GM21381 (cell line): ENCODE results near the gene CCDC180.
"Not testable (repeated sequence)": the region's sequence is repeated elsewhere in the genome, so short reads cannot be mapped to it uniquely, and the experiment has no call there.

ENCODE experiments used
- ATAC-seq: cut with Tn5 transposase; IDR thresholded peaks from one replicate; pipeline ENCODE4 v1.9.1; 2021; ENCODE audit warnings: mild to moderate bottlenecking, moderate library complexity; ENCODE audit not compliant: unreplicated experiment

Gene CCDC180

DNA sequence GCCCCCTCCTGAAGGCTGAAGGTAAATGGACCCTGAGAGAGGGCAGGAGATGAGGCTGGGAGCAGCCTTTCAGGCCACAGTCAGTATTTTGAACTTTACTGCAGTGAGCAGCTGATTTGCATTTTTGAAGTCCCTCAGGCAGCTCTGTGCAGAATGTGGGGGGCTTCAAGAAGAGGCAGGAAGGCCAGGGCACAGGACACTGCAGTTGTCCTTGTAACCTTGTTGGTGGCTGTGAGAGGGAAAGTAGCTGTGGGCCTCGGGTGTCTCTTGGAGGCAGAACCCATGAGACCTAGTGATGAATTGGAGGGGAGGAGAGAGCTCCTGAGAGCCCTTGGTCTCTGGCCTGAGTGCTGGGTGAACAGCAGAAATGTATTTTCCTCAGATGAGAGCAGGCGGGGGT lies 2.6 kb downstream of the CCDC180 start:
- no peak for ATAC-seq

DNA sequence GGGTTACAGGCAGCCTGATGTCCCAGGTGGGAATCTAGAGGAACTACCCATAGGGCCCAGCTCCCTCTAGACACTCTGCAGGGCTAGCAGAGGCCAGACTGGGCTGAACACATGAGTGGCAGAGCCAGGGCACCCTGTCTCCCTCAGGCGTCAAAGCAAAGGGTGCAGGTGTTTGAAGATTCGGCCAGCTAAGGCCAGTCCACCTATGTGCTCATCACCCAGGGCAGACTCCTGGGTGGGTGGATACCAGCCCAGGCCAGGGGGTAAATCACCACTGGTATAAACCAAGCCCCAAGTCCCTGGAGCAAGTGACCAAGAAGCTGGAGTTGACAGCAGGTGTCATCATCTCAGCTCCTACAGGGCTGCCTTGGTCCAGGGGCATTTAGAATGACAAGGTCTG lies 3.4 kb downstream of the CCDC180 start:
- ATAC-seq = no peak

DNA sequence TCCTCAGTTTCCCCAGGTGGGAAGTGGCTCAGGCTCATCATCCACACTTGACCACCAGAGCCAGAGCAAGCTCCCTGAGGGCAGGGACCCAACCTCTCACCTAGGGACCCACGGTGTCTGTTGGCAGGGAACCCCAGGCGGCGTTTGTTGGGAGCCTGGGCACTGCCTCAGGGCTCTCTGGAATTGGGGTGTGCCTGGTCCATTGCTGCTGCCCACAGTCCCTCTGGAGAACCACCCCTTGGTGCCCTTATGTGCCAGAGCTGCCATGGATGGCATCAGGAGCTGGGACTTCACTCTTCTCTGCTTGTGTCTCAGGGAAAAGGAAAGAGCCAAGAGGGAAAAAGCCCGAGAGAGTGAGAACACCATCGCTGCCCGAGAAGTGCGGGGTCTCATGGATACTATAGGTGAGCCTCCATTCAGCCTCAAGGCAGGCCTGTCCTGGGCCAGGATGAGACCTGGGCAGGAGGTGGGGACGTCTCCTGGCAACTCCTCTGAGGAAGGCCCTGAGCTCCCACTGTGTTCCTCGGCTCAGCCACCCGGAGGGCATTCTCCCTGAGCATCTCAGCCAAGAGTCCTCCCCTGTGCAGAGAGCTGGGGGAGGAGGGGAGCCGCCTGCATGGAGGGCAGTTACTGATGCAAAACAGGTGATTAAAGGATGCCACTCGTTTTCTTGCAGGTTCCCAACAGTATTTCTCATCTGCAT lies 4.5 kb downstream of the CCDC180 start:
- ATAC-seq = no peak

DNA sequence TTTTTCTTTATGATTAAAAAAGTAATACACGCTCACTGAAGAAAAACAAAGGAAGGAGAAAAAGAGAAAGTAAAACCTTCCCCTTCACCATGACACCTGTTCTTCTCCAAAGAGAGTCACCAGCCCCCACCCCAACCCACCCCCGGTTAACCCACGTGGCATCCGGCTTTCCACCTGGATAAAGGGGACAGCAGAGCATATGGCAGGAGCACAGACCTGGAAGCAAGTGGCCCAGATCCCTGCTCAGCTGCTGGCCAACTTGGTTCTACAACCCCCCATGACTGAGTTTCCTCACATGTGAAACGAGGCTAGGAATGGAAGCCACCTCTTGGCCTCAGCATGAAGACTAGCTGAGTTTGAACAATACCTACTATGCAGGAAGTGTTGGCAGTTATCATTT lies 5.1 kb downstream of the CCDC180 start:
- ATAC-seq = no peak

DNA sequence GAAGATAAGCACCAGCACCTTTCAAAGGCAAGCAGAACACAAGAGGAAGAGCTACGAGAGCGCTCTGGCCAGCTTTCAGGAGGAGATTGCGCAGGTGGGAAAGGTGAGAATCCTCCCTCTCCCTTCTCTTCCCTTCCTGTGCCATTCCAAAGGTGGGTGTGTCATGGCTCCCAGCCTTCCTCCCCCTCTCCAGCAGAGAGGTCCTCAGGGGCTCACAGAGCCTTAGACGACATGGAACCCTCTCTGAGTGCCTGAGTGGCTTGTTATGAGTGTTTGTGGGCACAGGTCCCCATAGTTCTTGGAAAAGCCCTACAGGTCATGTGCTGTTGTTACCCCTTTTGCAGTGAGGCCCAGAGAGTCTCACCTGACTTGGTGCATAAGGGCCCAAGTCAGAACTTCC lies 5.8 kb downstream of the CCDC180 start:
- ATAC-seq = no peak

DNA sequence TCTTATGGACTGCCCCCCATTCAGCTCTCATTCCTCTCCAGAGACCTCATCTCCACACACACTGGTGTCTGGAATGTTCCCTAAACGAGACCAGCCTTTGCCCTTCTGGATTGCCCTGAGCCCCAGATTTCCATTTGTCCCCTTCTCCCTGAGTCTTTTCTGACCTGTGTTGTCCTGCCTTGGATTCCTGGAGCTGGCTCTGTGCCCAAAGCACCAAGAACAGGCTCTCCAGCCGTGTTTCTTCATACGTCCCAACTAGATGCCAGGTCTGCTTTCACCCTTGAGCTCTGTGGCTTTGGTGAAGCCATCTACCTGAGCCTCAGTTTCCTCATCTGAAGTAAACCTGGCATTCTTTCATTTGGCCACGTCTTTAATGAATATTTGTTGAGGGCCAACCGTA lies 6.3 kb downstream of the CCDC180 start:
- ATAC-seq = no peak

DNA sequence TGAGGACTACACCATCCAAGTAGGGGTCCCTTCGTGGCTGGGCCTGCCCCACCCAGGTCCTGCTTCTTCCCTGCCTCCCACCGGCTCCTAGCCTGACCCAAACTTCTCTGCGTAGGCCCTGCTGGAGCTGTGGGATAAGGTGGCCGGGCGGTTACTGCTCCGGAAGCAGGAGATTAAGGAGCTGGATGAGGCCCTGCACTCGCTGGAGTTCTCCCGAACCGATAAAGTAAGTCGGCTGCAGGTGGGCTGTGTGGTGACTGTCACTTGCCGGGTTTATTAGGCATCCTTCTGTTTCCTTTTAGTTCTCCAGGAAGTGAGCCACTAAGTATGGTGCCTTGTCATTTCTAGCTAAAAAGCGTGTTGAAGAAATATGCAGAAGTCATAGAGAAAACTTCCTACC lies 7.0 kb downstream of the CCDC180 start:
- no peak for ATAC-seq

DNA sequence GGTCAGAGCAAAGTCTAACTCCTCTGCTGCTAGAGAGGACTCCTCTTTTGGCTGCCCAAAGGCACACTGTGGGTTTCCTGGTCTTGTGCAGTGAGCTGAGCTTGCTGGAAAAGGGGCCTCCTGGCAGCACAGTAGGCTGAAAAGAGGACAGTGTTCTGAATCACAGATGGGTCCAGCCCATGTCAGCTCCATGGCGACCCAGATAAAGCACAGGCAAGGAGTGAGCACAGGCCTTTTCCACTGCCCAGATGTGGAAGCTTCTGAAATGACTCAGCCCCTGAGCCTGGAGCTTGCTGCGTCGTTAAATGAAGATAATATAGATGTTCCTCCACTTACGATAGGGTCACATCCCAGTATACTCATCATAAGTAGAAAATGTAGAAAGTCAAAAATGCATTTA lies 8.1 kb downstream of the CCDC180 start:
- ATAC-seq = no peak

DNA sequence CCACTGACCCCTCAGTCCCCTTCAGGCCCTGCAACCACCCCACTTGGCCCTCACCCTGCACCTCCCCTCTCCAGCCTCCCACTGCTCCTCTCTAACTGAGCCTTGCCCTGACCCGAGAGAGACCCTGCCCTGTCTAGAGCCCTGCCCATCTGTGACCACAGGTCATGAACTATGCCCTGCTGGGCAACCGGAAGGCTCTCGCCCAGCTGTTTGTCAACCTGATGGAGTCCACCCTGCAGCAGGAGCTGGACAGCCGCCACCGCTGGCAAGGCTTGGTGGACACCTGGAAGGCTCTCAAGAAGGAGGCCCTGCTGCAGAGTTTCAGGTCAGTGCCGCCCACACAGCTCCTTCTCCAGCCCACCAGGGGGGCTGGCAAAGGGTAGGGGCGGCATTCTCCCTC lies 9.4 kb downstream of the CCDC180 start:
- no peak for ATAC-seq

DNA sequence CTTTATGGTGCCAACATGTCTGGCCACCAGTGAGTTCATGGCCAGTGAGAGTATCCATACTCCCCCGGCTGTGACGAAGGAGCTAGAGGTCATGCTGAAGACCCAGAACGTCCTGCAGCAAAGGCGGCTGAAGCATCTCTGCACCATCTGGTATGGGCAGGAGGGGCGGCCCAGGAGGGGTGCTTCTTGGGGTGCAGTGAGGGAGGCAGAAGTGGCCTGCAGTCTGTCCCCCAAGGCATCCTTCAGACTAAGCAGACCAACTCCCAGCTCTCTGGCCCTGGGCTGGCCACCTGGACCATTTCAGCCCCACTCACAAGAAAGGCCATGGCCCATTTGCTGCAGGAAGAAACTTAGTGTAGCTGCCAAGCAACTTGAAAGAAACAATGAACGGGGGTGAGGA lies 11.0 kb downstream of the CCDC180 start:
- ATAC-seq = no peak

DNA sequence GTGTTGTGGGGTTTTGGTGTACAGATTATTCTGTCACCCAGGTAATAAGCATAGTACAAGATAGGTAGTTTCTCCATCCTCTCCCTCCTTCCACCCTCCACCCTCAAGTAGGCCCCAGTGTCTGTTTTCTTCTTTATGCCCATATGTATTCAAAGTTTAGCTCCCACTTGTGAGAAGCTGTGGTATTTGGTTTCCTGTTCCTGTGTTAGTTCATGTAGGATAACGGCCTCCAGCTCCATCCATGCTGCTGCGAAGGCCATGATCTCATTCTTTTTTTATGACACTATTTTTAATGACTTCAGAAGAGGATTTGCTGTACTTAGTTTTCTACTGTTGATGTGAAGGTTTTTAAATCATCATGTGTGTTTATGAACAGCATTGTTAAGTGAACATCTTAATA lies 11.9 kb downstream of the CCDC180 start:
- ATAC-seq = no peak

DNA sequence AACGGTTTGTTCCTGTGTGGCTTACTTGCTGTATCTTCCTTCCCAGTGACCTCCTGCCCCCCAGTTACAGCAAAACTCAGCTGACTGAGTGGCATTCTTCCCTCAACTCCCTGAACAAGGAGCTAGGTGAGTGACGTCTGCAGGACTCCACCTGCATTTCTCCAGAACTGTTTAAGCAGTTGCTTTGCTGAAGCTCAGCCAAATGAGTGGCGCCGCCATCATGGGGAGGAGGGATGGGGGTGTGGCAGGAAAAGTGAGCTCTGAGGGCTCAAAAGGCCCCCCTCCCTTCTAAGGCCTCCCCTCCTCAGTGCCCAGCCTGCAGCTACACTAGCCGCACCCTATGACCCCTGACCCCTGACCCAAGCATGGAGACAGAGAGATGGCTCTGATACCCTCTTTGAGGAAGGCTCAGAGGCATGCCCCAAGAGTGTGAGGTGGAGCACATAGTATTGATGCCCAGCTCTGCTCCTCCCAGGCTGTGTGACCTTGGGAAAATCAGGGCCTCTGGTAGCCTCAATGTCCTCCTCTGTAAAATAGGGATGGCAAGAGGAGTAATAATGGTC lies 12.7 kb downstream of the CCDC180 start:
- ATAC-seq = no peak

DNA sequence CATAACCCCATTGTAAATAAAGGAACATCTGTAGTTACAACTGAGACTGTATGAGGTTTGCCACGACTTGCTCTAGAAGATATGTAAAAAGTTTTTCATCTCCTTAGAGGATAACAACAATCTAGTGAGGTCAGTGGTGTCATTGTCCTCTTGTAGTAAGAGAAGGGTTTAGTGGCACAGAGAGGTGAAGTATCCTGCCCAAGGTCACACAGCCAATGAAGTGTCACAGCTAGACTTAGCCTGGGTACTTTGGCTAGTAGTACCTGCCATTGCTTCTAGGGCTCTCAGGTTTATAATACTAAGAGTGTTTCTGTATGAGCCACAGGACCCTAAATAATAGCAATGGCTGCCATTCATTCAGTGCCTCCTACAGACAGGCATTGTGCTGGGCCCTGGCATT lies 13.8 kb downstream of the CCDC180 start:
- ATAC-seq = no peak

DNA sequence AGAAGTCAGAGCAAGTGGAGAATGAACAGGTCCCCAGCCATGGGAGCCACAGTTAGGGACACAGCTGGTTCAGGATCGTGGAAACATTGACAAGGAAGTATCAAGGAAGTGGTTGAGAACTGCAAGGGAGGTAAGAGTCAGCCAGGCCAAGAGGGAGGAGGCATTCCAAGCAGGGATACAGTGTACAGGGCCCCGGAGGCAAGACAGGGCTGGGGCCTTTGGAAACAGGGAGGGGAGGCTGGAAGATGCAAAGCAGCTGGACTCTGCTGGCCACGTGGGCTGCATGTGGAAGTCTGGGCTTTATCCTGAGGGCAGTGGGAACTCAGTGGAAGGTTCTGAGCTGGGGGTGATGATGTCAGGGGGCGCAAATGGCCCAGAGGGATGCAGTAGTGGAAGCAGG lies 14.2 kb downstream of the CCDC180 start:
- no peak for ATAC-seq

DNA sequence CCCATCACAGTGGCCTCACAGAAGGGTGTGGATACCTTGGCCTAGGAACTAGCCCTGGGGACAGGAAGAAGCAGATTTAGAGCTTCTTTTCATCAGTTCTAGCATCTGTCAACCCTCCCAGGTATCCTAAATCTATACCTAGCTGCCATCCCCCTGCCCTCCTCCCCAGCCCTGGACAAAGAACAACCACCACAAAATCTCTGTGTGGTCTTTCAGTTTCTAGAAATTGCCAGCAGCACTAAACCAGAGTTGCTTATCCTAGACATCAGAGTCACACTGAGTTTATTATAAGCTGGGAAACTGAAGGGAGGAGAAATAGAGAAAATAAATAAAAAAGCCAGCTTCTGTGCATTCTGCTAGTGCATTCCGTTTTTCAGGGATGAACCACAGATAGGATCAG lies 14.6 kb downstream of the CCDC180 start:
- no peak for ATAC-seq

DNA sequence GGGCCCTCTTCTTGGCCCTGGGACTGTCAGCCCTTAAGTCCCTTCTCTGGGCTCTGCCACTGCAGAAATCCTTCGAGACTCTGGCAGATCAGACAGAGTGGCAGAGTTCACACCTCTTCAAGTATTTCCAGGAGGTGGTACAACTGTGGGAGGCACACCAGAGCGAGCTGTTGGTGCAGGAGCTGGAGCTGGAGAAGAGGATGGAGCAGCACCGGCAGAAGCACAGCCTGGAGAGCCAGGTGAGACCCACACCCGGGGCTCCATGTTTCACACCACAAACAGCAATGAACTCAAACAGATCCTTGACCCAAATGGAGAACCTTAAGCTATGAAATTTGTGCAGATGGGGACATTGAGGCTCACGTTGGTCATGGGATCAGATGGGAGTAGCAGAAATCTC lies 17.5 kb downstream of the CCDC180 start:
- no peak for ATAC-seq

DNA sequence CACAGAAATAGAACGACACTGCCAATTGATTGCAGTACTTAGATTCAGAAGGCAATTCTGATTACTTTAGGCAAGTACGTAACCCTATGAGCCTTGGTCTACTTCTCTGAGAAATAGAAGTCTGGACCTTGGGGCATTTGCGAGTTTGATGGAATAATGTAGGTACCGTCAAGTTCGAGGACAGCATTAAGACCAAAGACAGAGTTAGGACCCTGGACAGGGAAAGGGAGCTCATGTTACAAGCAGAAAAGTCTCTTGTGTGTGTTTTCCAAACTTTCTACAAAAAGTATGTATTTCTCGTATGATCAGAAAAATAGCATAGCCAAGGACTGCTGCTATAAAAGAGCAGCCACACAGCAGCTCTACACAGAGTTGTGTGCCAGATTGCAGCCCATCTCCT lies 20.1 kb downstream of the CCDC180 start:
- no peak for ATAC-seq

DNA sequence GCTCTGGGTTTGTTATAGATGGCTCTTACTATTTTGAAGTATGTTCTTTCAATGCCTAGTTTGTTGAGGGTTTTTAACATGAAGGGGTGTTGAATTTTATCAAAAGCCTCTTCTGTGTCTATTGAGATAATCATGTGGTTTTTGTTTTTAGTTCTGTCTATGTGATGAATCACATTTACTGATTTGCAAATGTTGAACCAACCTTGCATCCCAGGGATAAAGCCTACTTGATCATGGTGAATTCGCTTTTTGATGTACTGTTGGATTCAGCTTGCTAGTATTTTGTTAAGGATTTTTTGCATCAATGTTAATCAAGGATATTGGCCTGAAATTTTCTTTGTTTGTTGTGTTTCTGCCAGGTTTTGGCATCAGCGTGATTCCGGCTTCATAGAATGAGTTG lies 25.5 kb downstream of the CCDC180 start:
- ATAC-seq = no peak

DNA sequence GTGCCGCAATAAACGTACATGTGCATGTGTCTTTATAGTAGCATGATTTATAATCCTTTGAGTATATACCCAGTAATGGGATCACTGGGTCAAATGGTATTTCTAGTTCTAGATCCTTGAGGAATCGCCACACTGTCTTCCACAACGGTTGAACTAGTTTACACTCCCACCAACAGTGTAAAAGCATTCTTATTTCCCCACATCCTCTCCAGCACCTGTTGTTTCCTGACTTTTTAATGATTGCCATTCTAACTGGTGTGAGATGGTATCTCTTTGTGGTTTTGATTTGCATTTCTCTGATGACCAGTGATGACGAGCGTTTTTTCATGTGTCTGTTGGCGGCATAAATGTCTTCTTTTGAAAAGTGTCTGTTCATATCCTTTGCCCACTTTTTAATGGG lies 28.2 kb downstream of the CCDC180 start:
- ATAC-seq = not testable (repeated sequence)

DNA sequence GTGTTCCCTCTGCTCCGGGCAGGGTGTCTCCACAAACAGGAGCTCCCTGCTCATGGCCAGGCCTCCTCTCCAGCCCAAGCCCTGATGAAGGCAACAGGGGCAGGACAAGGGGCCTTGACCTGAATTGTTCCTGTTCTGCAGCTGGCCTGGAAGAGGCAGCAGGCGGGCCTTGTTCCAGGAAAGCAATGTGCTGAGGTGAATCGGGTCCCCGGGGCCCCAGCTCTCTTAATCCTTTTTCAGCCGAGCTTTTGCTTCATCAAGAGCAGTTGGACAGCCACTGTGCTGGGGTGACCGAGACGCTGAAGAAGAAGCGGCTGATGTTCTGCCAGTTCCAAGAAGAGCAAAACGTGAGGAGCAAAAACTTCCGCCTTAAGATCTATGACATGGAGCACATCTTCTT lies 41.4 kb downstream of the CCDC180 start:
- no peak for ATAC-seq

DNA sequence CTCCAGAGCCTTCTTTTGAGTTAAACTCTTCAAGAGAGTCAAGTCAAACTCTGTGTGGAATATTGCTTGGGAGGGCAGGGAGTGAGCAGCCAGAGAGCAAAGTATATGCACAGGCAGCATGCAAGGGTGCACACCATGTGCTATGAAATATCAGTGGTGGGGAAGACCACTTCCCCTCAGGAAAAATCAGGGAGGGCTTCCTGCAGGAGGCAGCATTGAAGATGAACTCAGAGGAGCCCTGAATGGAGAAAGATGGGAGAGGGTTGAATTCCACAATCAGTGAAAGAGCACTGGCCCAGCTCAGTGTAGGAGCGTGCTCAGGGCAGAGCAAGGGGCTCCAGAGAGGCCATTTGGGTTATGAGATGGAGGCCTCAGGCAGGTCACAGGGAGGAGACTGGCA lies 41.9 kb downstream of the CCDC180 start:
- ATAC-seq = no peak

DNA sequence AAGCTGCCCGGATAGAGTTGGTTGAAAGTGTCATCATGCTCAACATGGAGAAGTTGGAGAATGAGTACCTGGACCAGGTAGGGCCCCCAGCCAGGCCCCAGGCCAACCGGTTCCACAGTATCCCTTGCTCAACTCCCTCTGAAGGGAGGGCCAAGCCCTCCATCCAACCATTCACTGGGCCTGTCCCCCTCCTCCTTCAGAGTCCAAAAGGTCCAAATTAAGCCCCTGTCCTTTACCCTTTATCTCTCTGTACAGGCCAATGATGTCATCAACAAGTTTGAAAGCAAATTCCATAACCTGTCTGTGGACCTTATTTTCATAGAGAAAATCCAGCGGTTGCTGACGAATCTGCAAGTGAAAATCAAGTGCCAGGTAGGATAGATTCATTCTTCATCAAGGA lies 47.2 kb downstream of the CCDC180 start:
- no peak for ATAC-seq

DNA sequence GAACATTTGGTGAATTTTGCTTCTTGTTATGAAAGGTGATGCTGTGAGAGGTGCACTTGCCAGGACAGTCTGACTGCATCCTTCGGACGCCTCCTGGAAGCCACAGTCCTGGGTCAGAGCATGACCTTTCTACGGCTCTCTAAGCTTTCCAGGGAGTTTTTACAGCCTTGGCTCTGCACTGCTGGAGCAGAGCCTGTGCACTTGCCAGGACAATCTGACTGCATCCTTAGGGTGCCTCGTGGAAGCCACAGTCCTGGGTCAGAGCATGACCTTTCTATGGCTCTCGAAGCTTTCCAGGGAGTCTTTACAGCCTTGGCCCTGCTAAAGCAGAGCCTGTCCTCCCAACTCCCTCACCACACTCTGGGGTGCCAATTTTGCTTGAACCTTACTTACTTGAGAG lies 49.6 kb downstream of the CCDC180 start:
- no peak for ATAC-seq
